GM19438 (cell line): ENCODE measurements around the gene MGAT5.

Experiments used
- ATAC-seq: cut with Tn5 transposase; IDR thresholded peaks from one replicate; pipeline ENCODE4 v1.9.1; 2021; ENCODE audit warnings: low read depth; ENCODE audit not compliant: unreplicated experiment

Gene MGAT5

DNA sequence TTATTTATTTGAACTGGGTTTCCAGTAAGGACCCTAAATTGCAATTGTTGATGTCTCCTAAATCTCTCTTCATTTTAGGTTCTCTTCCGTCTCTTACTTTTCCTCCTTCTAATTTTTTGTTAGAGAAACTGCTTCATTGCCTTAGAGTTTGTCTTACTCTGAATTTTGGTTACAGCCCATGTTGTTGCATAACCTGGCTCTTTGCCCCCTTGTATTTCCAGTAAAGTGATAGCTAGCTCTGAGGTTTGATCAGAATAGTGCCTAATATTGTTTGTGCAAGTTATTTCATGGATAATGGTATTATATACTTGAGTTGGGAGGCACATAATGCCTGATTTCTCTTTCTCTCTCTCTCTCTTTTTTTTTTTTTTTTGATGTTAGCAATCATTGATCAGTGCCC, 71.8 kb downstream of the MGAT5 start:
- ATAC-seq = no peak

GRCh38 chr2:134327367-134327766, 73.5 kb downstream of the MGAT5 start:
- ATAC-seq = no peak

GRCh38 chr2:134331081-134331480, 77.2 kb downstream of the MGAT5 start:
- no peak for ATAC-seq

GRCh38 chr2:134333646-134334189, 79.8 kb downstream of the MGAT5 start:
- no peak for ATAC-seq

- no peak for ATAC-seq
These were observed 80.9 kb downstream of the MGAT5 start for GRCh38 chr2:134334542-134335353.

DNA sequence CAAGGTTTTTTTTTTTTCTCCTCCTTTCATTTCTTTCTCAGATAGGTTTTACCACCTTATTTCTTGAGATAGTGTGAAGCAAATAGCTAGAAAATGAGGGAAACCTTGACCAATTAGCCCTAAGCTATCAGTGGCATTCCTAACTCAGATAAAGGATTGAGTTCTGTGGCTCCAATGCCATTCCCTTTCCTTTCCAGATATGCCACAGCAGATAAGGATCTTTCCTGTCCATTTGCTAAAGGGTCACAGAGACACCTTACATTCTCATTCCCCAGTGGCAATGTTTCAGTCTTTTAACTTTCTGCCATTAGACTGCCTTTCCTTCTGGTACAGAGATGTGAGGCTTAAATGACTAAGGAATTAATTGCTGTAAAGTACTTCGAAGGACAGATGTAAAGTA, 81.7 kb downstream of the MGAT5 start:
- ATAC-seq = no peak

GRCh38 chr2:134336352-134336751, 82.5 kb downstream of the MGAT5 start:
- ATAC-seq = peak; percentile 81

GRCh38 chr2:134336921-134337320, 83.0 kb downstream of the MGAT5 start:
- no peak for ATAC-seq

- ATAC-seq = no peak
These were observed 83.8 kb downstream of the MGAT5 start for GRCh38 chr2:134337631-134338030.

- ATAC-seq = no peak
These were observed 84.3 kb downstream of the MGAT5 start for GRCh38 chr2:134338208-134338607.

GRCh38 chr2:134341476-134341875, 87.6 kb downstream of the MGAT5 start:
- no peak for ATAC-seq

GRCh38 chr2:134344954-134345697, 91.3 kb downstream of the MGAT5 start:
- no peak for ATAC-seq

GRCh38 chr2:134346141-134346540, 92.3 kb downstream of the MGAT5 start:
- no peak for ATAC-seq

DNA sequence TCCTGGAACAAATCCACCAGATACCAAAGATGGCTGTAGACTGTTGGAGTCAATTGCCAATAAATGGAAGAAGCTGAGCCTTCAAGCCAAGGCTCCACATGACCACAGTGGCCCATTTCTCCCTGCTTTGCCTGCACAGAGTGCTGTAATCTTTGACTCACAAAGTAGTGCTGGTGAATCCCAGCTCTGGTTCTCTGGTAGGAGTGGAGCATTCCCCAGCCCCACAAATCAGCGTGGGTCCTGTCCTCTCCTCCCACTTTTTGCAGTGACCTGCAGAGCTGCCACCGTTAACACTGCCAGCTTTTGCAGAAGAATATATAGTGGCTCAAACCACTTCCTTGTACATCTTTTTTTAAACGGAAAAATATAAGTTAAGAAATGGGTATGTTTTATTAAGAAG, 93.9 kb downstream of the MGAT5 start:
- ATAC-seq = no peak

DNA sequence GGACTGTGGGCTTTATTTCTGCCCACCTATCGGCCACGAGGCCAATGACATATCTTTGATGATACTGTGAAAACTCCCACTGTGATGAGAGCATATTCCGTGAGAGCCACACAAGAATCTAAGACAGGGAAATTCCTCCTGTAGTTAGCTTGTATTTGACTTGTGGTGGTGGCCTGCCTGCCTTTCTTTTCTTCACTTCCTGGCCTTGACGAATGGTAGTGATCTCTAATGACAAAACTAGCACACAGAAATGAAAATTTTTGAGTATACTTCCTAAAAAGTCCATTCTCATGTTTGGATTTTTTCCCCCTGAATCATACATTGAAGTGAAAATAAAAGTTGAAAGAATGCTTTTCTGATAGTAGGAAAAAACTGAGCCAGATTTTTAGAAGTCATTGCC, 94.4 kb downstream of the MGAT5 start:
- ATAC-seq = no peak

- no peak for ATAC-seq
These were observed 94.9 kb downstream of the MGAT5 start for GRCh38 chr2:134348760-134349159.

DNA sequence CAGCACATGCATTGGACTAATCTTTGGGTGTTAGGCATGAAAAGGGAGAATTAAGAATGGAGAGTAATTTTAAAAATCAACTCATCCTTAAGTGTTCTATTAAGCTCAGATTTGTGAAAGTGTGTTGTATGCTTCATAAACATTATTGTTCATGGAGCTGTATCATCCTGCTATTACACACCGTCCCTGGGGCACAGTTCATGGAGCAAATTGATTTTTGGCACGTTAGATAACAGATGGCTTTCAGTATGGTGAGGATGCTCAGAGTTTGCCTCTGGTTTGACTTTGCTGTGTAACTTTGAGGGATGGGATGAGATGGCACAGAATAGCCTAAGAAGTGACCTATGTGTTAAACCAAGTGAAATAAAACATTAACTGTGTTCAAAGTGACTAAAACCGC, 97.1 kb downstream of the MGAT5 start:
- ATAC-seq = no peak

GRCh38 chr2:134351899-134352298, 98.0 kb downstream of the MGAT5 start:
- no peak for ATAC-seq

- ATAC-seq = no peak
These were observed 99.0 kb downstream of the MGAT5 start for GRCh38 chr2:134352844-134353243.

DNA sequence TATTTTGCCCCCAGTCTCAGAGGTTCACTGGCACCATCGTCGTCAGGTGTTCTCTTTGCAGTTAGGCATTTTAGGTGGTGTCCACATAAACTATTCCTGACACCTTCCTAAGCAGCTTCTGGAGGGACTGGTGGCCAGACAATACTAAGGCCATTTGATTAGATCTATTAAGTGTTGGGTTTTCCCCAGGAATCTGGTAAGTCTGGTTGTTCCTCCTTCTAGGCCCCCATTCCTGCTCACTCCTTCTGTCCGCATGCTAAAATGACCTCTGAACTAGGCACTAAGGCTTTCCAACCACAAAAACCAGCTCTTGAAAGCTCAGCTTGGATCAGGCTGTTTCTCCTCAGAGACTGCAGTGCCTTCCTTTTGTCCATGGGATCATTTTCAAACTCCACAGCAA, 100.7 kb downstream of the MGAT5 start:
- ATAC-seq = no peak

- ATAC-seq = no peak
These were observed 103.9 kb downstream of the MGAT5 start for GRCh38 chr2:134357814-134358213.
